HG03103 (cell line): ENCODE results near the gene PNMA8A.
"Not testable (repeated sequence)": the region's sequence is repeated elsewhere in the genome, so short reads cannot be mapped to it uniquely, and the experiment has no call there.

Source experiments
- ATAC-seq: cut with Tn5 transposase; IDR thresholded peaks from one replicate; pipeline ENCODE4 v1.9.1; 2021; ENCODE audit warnings: low read depth; ENCODE audit not compliant: unreplicated experiment

The PNMA8A gene

DNA sequence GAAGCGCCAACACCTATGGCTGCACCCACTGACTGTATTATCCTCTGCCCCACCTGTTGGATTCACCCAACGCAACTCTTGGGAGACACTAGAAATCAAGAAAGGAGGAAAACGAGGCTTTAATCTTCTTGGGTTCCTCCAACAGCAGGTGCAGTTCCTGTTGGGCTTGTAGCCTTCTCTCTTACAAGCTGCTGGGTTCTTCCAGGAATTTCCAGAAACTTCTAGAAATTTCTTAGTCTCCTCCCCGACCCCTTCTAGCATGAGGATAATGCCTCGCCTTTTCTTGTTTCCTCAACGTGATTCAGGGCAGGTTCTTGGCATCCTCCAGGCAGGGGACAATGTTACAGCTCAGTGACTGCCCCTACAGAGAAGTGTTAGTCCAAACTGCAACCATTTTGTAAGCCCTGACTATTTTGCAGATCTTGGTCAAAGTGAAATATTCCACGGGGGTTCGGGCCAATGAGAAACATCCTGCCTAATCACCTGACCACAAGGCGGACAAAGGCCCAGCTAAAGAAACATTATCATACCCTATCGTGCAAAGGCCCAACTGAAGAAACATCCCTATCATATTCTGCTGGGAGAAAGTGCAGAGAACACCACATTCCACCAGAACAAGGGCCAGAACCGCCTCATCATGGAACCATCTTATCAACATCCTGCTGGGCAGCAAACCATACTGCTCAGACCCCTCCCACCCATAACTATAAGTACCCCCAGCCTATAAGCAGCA lies 614 bp upstream of the PNMA8A start:
- ATAC-seq: no peak

DNA sequence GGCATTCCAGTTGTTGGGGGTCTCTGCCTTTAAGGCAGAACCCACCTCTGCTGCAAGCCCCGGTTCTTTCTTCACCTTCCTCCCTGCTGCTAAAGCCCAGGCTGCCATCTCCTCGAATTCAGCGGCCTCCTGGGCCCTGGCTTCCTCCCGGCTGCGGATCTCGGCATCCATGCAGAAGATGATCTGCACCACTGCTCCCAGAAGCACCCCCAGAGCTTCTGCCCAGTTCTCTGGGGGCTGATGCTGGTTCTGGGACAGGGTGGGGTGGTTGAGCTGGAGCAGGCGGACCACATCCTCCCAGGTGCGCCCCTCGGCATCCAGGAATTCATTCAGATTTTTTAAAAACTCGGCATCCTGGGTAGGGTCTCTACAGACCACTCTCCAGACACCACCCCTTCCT lies 987 bp downstream of the PNMA8A start:
- ATAC-seq: no peak

DNA sequence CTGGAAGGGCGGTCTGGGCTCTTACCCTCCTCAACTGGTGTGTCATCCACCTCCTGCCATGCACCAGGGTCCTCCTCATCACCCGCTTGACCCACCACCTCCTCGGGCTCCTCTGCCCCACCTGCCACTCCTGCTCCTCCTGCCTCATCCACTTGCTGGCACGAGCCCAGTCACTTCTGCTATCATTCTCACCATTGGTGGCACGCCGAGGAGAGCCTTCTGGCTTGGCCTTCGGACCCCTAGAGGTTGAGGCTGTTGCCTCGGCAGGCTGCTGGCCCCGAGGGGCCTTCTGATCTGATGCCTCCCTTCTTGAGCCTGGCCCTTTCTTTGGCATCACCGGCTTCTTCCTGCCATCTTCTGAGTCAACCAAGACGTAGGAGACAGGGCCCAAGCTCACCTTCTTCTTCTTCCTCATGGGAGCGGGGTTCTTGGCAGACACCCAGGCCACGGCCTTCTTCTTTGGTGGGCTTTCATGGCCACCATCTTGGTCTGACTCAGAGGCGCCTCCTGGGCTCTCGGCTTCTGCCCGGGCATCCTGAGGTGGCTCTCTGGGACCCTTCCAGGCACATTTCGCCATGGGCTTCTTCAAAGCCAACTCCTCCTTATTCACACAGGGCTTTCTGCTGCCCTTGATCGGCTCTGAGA lies 1.7 kb downstream of the PNMA8A start:
- ATAC-seq: no peak

DNA sequence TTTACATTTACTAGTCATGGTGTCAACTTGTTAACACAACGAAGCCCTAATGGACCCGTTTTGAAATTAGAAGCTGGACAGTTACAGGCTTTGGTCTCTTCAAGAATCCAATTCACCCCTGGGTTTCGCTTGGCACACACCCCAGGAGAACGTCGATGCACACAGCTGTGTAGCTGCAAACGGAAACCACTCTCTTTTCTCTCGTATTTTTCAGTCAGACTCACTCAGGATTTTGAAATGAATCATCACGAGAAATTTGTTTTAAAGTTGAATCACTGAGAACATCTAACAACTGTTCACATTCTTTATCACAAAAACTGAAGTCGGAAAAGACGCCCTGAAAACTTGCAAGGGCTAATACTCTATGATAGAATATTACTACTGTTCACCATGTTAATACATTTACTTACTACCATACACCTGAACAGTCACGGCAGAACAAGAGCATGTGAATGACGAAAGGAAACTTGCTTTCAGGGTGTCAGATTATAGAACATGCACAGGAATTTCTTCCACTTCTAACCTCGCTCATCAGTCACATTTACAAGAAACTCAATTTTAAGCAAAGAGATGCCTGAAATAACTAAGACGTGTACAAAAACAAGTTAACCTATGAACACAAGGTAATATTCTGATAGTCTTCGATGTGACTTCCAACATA lies 4.7 kb downstream of the PNMA8A start:
- ATAC-seq: no peak

DNA sequence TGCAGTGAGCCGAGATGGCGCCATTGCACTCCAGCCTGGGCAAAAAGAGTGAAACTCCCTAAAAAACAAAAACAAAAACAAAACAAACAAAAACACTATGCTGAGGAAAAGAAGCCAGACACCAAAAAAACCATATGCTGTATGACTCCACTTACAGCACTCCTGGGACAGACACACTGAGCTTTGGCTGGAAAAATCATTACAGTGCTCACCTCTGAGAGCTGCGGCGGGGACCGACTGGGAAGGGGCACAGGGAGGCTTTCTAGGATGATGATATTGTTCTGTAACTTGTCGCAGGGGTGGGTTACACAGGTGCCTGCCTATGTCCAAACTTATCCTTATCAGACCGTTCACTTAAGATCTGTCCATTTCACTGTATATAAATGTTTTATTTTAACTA lies 7.8 kb downstream of the PNMA8A start:
- no peak for ATAC-seq

DNA sequence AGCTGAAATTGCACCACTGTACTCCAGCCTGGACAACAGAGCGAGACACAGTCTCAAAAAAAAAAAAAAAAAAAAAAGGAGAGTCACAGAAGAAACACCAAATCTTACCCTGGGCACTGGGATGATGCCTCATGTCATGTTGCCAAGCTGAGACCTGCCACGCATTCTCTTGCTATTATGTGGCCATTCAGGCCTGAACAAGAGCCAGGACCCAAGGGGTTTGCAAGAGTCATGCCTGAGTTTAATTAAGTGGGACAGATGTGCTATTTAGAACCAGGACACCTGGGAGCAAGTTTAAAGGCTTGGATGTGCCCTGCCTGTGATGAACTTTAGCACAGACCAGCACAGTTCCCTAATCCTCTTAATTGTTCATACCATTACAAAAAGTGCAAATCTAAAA lies 9.8 kb downstream of the PNMA8A start:
- no peak for ATAC-seq

DNA sequence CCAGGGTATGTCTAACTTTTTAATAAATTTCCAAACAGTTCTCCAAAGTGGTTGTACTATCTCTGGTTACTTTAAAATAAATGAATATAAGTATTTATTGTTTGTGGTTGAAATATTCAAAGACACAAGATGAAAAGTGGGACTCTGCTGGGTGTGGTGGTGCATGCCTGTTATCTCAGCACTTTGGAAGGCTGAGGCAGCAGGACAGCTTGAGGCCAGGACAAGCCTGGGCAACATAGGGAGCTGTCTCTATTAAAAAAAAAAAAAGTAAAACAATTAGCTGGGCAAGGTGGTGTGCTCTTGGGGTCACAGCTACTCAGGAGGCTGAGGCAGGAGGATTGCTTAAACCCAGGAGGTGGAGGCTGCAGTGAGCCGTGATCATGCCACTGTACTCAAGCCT lies 10.4 kb downstream of the PNMA8A start:
- no peak for ATAC-seq

DNA sequence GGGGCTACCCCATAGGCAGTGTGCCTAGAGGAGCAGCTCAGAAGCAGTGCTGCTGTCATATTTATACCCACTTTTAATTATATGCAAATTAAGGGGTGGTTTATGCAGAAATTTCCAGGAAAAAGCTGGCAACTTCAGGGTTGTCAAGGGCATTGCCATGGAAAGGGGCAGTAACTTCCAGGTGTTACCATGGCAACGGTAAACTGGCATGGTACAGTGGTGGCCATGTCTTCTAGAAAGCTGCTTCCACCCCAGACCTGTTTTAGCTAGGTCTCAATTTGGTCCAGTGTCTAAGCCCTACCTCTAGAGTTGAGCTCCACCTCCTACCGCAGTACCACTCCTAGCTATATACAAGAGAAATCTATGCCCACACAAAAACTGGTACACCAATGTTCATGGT lies 11.3 kb downstream of the PNMA8A start:
- no peak for ATAC-seq

DNA sequence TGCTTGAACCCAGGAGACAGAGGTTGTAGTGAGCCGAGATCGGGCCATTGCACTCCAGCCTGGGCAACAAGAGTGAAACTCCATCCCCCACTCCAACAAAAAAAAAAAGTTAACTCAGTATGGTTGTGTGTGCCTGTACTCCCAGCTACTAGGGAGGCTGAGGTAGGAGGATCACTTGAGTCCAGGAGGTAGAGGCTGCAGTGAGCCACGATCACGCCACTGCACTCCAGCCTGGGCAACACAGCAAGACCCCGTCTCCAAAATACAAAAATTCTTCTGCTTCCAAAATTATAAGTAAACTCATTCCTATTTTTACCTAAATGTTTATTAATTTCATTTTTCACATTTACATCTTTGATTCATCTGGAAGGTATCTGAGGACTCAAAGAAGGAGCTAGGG lies 14.4 kb downstream of the PNMA8A start:
- ATAC-seq: no peak

DNA sequence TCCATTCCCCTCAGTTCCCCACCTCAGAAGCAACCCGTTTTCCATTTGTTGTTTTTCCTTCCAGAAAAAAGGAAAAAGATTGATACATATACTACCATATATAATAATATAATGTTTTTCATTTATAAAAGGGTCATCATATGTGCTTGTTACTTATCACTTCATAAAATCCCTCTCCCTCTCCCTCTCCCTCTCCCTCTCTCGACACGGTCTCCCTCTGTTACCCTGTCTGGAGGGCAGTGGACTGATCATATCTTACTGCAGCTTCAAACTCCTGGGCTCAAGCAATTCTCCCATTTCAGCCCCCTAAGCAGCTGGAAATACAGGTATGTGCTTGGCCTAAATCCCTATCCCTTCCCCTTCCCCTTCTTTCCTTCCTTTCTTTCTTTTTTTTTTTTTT lies 17.1 kb downstream of the PNMA8A start:
- no peak for ATAC-seq

DNA sequence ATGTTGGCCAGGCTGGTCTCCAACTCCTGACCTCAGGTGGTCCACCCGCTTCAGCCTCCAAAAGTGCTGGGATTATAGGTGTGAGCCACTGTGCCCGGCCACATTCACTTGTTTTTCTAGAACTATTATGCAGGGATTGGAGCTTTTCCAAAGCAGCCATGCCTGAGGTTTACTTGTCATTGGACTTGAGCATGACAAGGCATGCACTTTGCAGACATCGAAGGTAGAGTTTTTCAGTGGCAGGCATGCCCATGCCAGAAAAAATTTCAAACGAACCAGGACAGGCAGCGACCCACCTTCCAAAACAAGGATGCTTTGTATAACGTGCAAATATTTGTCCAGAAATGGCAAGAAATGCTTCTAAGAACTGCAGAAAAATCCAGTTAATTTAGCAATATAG lies 17.7 kb downstream of the PNMA8A start:
- ATAC-seq: no peak

DNA sequence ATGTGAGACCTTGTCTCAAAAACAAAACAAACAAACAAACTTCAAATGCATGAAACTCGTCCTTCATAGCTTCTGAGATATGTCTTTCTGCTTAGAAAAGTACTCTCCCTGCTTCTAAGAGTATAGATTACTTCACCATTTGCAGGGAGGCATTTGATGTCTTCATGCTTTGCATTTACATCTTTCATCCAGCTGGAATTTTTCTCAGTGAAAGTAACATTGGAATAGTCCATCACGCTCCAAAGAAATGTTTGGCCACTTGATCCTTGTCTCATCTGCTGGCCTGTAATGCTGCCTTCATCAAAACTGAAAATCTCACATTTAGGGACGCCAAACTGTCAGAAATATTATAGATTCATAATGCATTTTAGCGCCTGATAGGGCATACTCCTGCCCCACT lies 19.2 kb downstream of the PNMA8A start:
- ATAC-seq: no peak

DNA sequence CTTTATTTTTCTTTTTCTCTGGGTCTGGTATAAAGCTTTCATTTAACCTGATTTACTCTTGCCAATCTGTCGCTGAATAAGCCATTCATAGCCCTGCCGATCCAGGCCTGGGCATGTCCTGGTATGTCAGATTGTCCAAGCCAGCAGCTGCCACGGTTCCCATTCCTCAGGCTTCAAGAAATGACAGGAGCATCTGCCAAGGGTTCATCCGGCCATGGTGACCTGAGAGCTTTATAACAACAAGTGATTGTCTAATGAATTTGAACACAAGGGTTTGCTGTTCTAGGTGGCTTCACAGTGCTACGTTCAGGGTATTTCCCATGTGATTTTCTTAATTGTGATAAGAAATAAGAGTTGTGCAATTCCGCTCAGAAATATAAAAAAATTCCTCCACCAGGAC lies 20.0 kb downstream of the PNMA8A start:
- ATAC-seq: no peak

DNA sequence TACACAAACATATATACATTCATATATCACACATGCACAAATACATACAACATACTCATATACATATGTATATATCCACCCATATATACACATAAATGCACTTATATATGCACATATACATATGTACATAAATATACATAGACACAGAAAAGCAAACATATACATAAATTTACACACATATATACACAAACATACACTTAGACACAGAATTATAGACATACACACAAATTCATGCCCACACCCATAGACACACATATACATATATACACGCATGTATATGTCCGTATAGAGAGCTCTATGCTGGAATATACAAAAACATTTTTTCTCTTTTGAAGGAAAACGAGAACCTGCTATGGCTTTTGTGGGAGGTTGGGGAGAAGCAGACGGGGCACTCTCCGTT lies 20.6 kb downstream of the PNMA8A start:
- no peak for ATAC-seq

DNA sequence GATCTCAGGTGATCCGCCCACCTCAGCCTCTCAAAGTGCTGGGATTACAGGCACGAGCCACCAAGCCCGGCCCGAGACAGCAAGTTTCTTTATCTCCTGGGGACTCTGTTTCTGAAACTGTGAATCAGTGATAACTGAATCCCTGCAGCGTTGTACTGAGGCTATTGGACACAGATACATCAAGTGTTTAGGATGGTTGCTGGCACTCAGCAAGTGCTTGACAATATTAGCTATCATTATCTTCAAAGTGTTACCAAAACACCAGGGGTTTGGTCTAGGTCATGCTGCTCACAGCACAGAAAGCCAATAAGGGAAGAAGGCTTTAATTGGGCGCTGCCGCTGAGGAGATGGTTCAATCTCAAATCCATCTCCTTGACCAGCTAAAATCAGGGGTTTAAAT lies 22.1 kb downstream of the PNMA8A start:
- ATAC-seq: no peak

DNA sequence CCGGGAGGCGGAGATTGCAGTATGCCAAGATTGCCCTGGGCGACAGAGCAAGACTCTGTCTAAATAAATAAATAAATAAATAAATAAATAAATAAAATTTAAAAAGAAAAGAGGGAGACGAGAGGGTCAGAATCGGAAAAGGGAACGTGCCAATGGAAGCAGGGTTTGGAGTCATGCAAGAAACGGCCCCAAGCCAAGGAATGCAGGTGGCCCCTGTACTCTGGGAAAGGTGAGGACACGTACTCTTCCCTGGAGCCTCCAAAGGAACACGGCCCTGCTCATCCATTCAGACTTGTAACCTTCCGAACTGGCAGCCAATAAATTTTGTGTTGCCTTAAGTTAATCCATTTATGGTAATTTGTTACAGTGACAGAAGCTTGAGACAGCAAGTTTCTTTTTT lies 22.8 kb downstream of the PNMA8A start:
- ATAC-seq: no peak

DNA sequence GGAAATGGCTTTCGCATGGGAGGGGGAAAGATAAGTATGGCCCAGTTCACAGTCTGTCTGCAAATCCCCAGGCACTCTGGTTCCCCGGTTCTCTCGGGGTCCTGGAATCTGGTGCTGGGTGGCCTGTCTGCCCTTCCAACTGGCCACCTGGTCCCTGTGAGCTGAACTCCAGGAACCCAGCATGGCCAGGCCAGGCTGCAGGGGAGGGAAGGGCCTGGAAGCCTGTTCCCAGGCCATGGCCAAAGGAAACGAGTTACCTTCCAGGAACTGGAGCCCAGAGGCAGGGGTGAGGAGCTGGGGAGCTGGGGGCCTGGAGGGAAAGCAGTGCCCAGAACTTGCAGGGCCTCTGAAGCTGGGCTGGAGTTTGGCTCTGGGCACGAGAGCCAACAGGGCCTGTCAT lies 23.5 kb downstream of the PNMA8A start:
- no peak for ATAC-seq

DNA sequence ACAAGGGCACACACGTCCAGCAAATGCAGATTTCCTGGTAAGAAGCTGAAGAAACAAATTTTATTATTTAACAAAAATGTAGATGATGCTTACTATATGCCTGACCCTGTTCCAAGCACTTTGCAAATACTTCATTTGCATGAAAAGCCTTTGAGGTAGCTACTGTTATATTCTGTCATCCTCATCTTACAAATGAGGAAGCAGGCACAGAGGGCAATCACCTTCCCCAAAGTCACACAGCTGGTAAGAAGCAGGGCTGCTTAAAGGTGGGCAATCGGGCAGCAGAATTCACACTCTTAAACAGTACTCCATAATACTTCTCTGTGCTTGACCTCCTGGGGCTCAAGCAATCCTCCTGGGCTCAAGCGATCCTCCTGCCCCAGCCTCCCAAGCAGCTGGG lies 24.4 kb downstream of the PNMA8A start:
- ATAC-seq: no peak

DNA sequence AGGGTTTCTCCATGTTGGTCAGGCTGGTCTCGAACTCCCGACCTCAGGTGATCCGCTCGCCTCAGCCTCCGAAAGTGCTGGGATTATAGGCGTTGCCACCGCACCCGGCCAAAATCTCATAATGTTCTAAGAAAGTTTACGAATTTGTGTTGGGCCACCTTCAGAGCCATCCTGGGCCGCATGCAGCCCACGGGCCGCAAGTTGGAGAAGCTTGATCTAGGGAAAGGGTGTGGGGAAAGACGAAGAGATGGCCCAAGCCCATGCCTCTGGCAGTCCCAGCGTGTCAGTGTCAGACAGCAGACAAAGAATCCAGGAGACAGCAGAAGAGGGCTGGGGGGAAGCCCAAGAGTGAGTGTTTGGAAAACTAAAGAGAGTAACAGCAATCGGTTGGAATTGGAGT lies 25.3 kb downstream of the PNMA8A start:
- no peak for ATAC-seq

DNA sequence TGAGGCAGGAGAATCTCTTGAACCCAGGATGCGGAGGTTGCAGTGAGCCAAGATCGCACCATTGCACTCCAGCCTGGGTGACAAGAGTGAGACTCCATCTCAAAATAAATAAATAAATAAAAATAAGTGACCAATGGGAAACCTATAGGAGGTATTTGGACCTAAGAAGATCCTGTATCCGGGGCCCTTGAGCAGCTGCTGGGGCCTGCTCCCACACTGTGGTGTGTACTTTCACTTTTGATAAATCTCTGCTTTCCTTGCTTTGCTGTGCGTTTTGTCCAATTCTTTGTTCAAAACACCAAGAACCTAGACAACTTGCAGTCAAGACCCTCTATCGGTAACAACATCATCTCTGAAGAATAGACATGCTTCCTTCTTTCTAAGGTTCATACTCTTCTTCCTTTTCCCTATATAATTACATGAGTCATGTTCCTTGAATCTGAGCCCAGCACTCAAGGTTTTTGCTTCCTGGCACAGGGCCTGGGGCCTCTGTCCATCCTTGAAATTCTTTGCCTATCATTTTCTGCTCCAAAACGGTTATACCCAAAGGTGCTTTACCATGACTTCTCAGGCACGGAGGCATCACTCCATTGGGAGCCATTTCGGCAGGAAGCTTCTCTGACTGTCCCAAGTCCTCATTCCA lies 28.4 kb downstream of the PNMA8A start:
- no peak for ATAC-seq

DNA sequence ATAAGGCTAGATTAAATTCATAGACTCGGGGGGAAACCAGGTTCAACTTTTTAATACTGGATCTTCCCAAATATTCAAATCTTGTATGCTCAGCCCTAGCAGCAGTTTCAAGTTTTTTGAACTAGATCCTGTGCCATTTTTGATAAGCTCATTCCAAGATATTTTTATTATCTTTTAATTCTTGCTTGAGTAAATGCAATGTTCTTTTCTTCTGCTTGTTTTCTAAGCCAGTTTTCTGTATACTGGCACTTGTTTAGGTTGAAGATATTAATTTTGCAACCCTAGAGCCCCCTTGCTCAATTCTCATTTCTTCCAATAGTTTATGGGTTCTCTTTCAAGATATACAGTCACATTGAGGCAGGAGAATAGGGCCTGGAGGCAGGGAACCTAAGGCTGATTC lies 29.5 kb downstream of the PNMA8A start:
- no peak for ATAC-seq

DNA sequence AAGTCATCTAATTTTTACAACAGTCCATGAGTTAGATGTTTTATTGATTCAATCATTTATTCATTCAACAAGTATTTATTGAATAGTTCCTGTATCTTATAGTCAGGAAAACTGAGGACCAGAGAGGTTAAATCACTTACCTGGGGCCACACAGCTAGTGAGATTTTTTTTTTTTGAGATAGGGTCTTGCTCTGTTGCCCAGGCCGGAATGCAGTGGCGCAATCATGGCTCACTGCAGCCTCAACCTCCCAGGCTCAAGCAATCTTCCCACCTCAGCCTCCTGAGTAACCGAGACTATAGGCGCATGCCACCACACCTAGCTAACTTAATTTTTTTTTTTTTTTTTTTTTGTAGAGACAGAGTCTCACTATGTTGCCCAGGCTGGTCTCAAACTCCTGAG lies 35.7 kb downstream of the PNMA8A start:
- ATAC-seq: not testable (repeated sequence)
